DMS79 (cell line): ENCODE data around the gene TTC7B.
A peak's percentile ranks its signal among the peaks of the same experiment; 100 is the strongest.

Source experiments
- DNase-seq: peaks from one replicate; lab custom pipeline; 2025; lab: John Stamatoyannopoulos, UW

Gene TTC7B

DNA sequence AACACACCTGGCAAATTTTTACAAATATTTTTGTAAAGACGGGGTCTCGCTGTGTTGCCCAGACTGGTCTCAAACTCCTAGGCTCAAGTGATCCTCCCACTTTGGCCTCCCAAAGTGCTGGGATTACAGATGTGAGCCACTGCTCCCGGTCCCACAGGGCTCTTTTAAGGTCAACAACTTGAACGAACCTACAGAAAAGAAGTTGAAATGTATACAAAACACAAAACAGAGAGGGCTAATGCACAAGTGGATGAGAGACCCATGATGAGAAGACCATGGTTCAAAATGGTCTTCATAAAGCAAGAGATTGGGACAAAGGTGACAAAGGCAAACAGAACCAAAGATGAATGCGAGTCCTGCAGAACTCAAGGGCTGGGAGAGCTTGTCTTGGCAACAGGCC, 328.0 kb downstream of the TTC7B start:
- DNase-seq, result no peak

GRCh38 chr14:90487462-90487861, 328.8 kb downstream of the TTC7B start:
- DNase-seq, result no peak

GRCh38 chr14:90487031-90487430, 329.2 kb downstream of the TTC7B start:
- DNase-seq, result no peak

DNA sequence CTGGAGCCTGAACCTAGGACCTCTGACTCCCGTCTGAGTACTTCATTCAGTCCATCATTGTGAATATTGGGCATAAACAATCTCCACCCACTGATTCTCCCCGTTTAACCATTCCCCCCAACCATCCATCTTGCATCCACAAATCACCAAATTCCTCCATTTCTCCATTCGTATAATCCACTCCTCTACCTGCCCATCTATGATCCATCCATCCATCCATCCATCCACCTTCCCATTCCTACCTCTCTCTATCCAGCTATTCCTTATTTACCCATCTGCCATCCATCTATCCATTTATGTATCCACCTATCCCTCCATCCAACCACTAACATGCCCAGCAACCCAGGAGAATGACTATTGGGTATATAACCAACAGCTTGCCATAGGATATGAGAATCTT, 331.9 kb downstream of the TTC7B start:
- no peak for DNase-seq

DNA sequence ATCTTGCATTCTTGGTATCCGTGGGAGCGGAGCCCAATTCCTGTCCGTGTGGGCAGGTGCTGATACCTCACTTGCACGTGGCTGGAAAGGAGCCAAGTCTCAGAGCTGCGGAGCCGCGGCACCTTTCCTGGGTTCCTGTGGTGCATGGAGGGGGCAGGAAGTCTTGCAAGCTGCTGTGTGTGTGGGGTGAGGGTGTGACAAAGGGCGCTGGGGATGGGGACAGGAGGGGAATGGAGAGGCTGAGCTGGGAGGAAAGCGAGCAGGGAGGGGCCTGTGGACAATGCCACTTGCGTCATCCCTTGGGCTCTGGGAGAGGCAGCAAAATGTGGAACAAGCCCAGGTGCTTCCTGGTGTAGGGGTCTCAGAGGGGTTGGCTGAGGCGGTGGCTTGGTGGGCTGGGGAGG, 332.7 kb downstream of the TTC7B start:
- peak; percentile 69 for DNase-seq

- DNase-seq, result no peak
These were observed 333.1 kb downstream of the TTC7B start for GRCh38 chr14:90483117-90483516.

DNA sequence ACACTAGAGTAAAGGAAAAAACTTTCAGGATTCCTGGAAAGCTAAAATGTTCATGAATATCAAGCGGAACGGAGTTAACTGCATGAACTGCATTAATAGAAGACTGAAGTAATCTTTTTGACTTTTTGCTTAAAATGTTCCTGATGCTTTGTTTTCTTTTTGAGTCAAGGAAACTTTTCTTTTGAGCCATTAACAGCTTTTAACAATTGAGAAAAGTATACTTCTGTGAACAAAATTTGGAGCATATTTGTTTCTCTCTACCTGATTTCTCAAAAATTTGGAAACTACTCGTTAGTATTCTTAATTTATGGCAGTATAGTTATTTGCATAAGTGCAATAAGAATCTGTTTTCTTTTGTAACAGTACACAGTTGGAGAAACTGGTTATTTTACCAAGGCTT, 340.9 kb downstream of the TTC7B start:
- no peak for DNase-seq
